BJ (cell line): ENCODE measurements around the gene KRT81. TPM values are rescaled to one million over a fixed set of nuclear protein-coding genes. Genes with fewer than 3 reads are reported as not detected.
"Not testable (repeated sequence)": the region's sequence is repeated elsewhere in the genome, so short reads cannot be mapped to it uniquely, and the experiment has no call there.

ENCODE experiments used
- CTCF ChIA-PET: fragments of 350-600 bp; formaldehyde crosslinking; extraction: SDS; loops from one replicate; lab custom pipeline; 2021; ENCODE audit warnings: antibody characterized with exemption, inconsistent platforms; lab: Yijun Ruan, JAX
- POLR2A ChIA-PET: fragments of 300-600 bp; sonication (Branson Sonifier 250); formaldehyde crosslinking; extraction: SDS; loops from one replicate; lab custom pipeline; 2021; ENCODE audit warnings: antibody characterized with exemption; lab: Charles Lee
- DNase-seq: peaks from one replicate; pipeline ENCODE4 v3.0.0-alpha.2; 2011; ENCODE audit warnings: low read depth
- H3K27me3 ChIP-seq: 2 replicates; pipeline ENCODE4 v1.6.0; 2011; ENCODE audit warnings: low read length; ENCODE audit not compliant: control insufficient read depth, insufficient read depth
- H3K36me3 ChIP-seq: 2 replicates; pipeline ENCODE4 v1.5.1; 2011; ENCODE audit warnings: low read length; ENCODE audit not compliant: control insufficient read depth, insufficient read depth
- H3K4me3 ChIP-seq: 2 replicates; pipeline ENCODE4 v1.5.1; 2011; ENCODE audit warnings: low read depth, mild to moderate bottlenecking, control low read depth, low read length
- polyA plus RNA-seq: library from polyadenylated mRNA; depleted of rRNA; stranded (reverse); fragments of >200 nt; gene quantifications from 2 replicates; pipeline ENCODE4 v1.2.3, GENCODE V29; 2011
- TF ChIP-seq, protein P1 (sequence below): IDR thresholded peaks from 2 replicates; pipeline ENCODE4 v1.5.1; 2011; ENCODE audit warnings: low read depth, mild to moderate bottlenecking, control low read depth, inconsistent platforms, low read length, moderate library complexity; ENCODE audit not compliant: insufficient read depth

Gene KRT81
- polyA plus RNA-seq, 1 experiment: 24.7 TPM

DNA sequence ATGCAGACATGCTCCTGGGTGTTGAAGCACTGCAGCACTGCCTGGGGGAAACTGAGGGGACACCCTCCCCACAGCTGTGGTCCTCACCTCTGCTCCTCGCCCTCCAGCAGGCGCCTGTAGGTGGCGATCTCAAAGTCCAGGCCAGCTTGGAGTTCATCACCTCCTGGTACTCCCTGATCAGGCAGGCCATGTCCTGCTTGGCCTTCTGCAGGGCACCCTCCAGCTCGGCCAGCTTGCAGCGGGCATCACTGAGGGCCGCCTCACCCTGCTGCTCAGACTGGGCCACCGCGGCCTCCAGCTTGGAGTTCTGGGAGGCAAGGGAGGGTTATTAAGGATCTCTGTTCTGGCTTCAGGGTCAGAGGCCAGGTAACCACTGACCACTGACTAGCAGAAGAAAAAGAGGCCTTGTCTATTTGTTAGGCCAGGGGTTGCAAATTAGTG is 39.1 kb downstream of the KRT81 start:
- TF ChIP-seq, protein P1, sequence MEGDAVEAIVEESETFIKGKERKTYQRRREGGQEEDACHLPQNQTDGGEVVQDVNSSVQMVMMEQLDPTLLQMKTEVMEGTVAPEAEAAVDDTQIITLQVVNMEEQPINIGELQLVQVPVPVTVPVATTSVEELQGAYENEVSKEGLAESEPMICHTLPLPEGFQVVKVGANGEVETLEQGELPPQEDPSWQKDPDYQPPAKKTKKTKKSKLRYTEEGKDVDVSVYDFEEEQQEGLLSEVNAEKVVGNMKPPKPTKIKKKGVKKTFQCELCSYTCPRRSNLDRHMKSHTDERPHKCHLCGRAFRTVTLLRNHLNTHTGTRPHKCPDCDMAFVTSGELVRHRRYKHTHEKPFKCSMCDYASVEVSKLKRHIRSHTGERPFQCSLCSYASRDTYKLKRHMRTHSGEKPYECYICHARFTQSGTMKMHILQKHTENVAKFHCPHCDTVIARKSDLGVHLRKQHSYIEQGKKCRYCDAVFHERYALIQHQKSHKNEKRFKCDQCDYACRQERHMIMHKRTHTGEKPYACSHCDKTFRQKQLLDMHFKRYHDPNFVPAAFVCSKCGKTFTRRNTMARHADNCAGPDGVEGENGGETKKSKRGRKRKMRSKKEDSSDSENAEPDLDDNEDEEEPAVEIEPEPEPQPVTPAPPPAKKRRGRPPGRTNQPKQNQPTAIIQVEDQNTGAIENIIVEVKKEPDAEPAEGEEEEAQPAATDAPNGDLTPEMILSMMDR: 0 out of 2 replicates have a peak, but pooled peaks have one; percentile 20
- H3K4me3 ChIP-seq, H3K36me3 ChIP-seq, DNase-seq, POLR2A ChIA-PET, H3K27me3 ChIP-seq: not testable (repeated sequence)
- CTCF ChIA-PET: interaction anchor here (0.7 to 2.1 kb wide), 4 partner anchors 25 to 620 kb away, joined by 3 to 13 read pairs (median 3); no protein-coding TSS in a partner anchor

DNA sequence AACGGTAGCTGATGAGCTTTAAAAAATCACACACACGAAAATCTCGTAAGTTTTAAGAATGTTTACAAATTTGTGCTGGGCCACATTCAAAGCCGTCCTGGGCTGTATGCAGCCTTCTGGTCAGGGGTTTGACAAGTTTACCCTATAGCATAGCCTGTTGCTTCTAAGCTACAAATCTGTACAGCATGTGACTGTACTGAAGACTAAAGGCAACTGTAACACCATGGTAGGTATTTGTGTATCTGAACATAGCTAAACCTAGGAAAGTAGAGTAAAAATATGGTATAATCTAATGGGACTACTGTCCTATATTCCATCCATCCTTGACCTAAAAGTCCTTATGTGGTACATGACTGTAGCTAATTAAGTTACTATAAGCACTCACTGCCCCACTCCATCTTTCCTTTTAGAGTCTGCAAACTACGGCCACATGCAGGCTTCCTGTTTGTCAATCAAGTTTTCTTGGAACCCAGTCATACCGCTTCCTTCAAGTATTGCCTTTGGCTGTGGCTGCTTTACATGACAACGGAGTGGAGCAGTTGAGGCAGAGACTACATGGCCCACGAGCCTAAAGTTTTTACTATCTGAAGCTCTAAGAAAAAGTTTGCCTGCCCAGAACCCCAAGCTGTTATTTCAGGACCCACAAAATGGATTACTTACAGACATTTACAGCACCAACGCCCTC is 39.8 kb downstream of the KRT81 start:
- H3K27me3 ChIP-seq: no peaks in the 10 kb centered on the region
- no peak for DNase-seq

DNA sequence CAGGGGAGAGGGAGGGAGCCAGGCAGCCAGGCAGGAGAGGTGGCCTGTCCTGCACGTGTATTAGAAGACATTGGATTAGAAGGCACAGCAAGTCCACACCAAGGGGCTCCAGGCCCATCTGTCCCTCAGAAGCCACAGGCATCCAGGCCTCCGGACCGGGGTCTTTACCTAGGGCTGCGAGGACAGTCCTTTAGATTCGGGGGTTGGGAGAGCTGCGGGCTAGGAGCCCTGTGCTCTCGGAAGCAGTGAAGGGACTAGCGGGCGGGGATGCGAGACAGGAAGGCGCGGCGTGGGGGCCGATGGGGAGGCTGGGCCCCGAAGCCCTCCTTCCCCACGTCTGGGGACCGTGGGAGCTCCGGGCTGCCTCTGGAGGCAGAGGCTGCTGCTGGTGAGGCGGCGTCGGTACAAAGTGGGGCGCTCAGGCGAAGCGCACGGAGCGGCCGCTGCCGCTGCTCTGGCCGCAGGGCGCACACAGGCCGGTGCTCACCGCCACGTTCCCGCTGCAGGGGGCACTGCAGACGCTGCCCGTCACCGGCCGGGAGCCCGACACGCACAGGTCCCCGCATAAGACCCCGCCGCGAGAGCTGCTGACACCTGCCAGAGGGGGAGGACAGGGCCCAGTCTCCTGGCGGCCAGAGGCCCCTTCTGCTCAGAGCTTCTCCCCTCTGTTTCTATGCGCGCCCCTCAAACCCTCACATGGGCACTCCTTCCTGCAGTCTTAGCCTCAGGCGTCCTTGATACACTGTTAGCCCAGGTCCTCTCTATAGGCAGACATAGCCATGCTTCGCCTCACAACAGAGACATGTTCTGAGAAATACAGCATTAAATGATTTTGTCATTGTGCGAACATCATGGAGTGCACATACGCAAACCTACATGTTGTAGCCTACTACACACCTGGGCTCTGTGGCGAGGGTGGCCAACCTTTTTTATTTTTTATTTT is 41.0 kb downstream of the KRT81 start:
- Histone ChIP-seq H3K4me3 (no peak overlapping the region), H3K36me3 (no peaks in the 10 kb centered on the region; the same call in 1 of the 2 replicates), H3K27me3 (no peaks in the 10 kb centered on the region)
- CTCF ChIA-PET: interaction anchor here (1.0 to 2.1 kb wide), 5 partner anchors 27 to 77 kb away, joined by 3 to 13 read pairs (median 3); no protein-coding TSS in a partner anchor
- POLR2A ChIA-PET: no interaction called here
- DNase-seq: no peak
- TF ChIP-seq, protein P1: no peak

More for the DNA sequence above, 39.8 kb downstream of the KRT81 start:
- Histone ChIP-seq H3K36me3 (no peaks in the 10 kb centered on the region; the same call in 1 of the 2 replicates), H3K4me3 (no peak overlapping the region)
- TF ChIP-seq, protein P1: no peak
- POLR2A ChIA-PET: no interaction called here
- CTCF ChIA-PET: interaction anchor here (0.7 to 2.1 kb wide), 4 partner anchors 25 to 621 kb away, joined by 3 to 13 read pairs (median 3); no protein-coding TSS in a partner anchor

DNA sequence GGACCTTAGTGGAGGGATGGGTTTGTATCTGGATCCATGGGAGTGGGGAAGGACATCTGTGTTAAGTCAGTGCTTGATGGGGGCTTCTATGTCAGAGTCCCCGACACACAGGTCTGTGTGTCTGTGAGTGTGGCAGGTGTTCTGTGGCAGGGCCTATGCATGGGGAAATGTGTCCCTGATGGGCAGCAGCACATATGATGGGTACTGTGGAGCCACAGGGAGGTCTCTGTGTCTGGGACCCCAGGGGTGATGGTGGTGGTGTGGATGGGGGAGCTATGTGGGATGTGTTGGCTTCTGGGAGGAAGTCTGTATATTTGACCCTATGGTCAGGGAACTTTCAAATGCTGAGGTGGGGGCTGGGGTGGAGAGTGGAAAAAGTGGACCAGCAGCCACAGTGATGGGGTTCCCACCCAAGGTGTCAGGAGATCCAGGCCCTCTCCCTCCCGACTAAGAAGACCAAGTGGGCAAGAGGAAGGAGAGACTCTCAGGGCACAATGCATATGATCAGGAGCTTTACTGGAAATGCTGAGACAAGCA is 41.8 kb downstream of the KRT81 start:
- no peak for DNase-seq
- POLR2A ChIA-PET: no interaction called here
- TF ChIP-seq, protein P1: no peak
- CTCF ChIA-PET: interaction anchor here (1.0 to 1.8 kb wide), 5 partner anchors 28 to 78 kb away, joined by 3 to 5 read pairs (median 3); no protein-coding TSS in a partner anchor
- Histone ChIP-seq H3K27me3 (no peaks in the 10 kb centered on the region), H3K36me3 (no peaks in the 10 kb centered on the region; the same call in 1 of the 2 replicates), H3K4me3 (no peak overlapping the region)
